GM18867 (cell line): ENCODE measurements around the gene MCC.

ENCODE experiments used
- ATAC-seq: cut with Tn5 transposase; IDR thresholded peaks from one replicate; pipeline ENCODE4 v1.9.1; 2021; ENCODE audit warnings: mild to moderate bottlenecking, moderate library complexity; ENCODE audit not compliant: unreplicated experiment

The MCC gene

DNA sequence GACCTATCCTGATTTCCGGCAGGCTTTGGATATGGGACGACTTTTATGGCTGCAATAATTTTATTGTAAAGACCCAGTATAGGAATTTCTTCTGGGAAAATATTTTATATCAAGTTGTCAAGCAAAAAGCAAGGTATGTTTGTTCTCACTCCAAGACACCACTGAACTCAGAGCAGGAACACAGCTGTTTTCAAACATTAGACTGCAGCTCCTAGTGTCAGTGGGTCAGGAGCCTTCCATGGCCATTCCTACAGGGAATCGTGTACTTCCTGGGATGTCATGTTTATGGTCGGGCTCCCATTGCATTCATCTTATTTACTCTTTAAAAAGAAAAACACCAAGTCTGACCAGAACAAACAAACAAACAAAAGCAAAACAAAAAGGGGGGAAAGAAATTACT is 278.8 kb downstream of the MCC start:
- ATAC-seq: no peak

DNA sequence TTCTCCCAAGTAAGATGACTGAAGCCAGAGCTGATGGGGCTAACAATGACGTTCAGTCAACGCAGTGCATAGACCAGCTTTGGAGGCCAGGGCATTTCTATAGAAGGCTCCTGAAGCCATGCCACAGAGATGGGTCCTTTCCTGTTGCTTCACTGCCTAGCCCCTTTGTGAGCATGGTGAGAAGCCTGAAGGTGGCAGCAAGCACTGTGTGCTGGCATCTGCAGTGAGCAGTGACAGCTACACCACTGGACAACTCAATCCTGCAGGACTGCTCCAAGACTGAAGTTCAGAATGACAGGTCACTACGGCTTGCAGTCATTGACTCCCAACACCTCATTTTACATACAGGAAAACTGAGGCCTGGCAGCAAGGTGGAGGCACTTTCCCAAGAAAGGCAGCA is 282.4 kb downstream of the MCC start:
- ATAC-seq: no peak

DNA sequence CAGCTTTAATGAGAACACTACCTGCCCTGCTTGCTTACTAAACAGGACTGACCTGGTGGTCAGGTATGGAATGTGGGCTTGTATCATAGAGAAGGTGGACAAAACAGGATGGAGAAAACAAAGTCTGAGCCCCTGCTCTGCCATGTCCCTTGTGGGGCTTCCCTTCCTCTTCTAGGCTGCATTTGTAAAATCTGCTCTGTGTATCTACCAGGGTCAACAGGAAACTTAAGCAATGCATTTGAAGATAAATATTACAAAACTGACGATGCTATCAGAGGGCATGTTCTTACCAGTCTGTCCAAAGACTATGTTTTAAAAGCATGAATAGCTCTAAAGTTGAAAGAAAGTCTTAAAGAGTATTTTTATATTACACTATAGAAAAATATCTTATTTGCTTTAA is 282.9 kb downstream of the MCC start:
- no peak for ATAC-seq

- no peak for ATAC-seq
Measured at GRCh38 chr5:113204525-113205161, 283.6 kb downstream of the MCC start.

GRCh38 chr5:113203916-113204315 is 284.3 kb downstream of the MCC start:
- no peak for ATAC-seq

GRCh38 chr5:113202746-113203716 is 285.2 kb downstream of the MCC start:
- no peak for ATAC-seq

DNA sequence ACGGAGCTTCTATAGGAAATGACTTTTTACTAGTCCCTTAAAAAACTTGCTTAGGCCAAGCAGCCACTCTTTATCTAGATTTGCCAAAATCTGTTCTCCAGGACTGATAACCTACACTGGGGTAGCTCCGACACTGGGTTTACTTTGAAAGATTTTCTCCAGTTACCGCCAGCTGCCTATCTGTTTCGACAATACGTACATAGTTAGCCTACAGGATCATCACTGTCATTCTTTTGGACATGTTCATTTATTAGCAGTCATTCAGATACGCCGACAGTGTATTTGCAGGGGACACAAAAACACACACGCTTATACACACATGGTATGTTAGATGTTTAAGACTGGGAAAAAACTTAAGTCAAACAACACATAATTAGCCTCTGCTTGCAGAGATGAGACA is 286.0 kb downstream of the MCC start:
- ATAC-seq: no peak

DNA sequence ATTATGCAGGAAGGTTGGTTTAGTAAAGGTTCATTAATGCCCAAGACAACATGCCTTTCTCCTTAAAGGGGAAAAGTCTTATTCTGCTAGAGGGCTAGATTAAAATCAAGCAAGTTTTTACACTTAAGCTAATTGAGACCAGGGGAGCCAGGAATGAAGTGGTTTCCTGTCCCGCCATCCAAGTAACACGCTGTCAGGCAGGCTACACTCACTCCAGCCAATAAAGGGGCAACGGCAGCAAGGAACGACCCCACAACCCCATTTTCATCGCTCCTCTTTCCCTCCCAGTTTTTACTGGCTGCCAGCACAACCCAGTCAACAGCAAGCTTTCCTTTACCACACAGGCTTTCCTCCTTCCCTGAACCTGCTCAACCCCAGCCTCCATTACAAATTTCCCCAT is 286.5 kb downstream of the MCC start:
- no peak for ATAC-seq

DNA sequence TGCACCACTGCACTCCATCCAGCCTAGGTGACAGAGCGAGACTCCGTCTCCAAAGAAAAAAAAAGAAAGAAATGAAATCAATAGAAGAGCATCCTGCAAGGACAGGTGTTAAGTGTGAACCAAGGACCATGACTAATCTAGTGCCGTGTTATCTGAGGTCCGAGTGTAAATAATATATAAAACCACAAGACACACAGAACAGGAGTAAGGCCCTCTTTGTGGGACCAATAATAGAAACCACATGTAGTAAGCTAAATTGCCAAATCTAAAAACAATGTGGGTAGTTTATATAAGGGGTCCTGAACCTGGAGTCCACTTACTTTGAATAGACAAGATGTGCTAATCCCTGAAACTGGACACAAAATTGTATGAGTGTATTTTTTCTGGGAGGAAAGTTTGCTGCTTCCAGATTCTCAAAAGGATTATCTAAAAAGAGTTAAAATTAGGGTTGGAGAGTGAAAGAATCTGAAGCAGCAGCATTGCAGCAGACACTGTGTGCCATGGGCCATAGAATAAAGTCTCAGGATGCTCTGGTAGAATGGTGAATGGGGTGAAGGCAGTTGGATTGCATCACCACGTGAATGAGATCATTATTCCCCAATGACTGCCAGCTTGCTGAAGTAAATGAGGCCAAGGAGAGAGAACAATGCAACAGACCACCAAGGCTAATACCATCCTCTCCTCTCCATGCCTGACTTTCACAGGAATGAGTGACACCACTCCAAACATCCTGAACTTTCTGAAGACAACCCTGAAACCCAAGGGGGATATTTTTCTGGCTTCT is 288.9 kb downstream of the MCC start:
- ATAC-seq: no peak

GRCh38 chr5:113197456-113198200 is 290.6 kb downstream of the MCC start:
- ATAC-seq: no peak

DNA sequence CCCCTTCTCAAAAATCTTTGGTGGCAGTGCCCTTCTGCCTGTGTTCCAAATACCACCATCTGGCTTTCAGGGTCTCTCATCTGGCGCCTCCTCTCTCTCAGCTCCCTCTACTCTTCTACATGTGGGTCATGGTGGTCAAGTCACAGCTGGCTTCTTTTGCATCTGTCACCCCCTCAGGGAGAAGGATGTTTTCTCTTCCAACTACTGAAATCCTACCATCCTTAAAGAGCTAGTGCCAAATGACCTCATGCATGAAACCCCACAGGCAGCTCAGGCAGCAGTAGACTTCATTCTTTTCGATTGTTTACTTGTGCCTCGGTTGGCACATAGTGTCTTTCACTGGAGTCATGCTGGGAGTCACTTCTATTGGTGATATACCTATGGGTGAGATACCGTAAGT is 292.5 kb downstream of the MCC start:
- ATAC-seq: no peak

- ATAC-seq: no peak
Measured at GRCh38 chr5:113195251-113195650, 293.0 kb downstream of the MCC start.

DNA sequence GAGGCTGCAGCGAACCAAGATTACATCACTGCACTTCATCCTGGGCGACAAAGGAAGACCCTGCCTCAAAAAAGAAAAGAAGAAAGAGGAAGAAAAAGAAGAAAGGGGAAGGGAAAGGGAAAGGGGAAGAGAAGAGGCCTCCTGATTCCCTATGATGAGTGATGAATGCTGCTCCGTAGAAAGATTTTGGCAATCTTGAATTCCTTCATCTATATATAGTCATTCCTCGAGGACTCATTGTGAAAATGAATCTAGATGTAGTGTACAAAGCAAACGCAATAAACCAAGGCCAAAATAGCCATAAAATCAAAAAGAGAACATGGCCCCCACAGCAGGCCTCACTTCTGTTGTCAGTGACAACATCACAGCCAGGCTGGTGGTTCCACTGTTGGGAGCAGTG is 293.7 kb downstream of the MCC start:
- no peak for ATAC-seq

GRCh38 chr5:113194125-113194524 is 294.1 kb downstream of the MCC start:
- no peak for ATAC-seq

- no peak for ATAC-seq
Measured at GRCh38 chr5:113193311-113193978, 294.8 kb downstream of the MCC start.

DNA sequence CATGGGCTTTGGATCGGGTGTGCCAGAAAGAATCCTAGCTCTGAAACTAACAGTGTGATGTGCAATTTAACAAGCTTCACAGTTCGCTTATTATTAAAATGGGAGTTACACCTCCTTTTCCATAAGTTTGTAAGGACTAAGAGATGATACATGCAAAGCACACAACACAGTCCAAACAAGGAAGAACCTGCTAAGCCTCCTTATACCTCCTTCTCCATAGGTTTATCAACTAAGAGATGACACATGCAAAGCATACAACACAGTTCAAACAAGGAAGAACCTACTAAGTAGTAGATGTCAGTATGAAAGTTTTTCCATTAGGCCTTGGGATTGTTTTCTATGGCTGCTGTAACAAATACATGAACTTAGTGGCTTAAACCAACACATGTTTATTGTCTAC is 295.7 kb downstream of the MCC start:
- no peak for ATAC-seq

DNA sequence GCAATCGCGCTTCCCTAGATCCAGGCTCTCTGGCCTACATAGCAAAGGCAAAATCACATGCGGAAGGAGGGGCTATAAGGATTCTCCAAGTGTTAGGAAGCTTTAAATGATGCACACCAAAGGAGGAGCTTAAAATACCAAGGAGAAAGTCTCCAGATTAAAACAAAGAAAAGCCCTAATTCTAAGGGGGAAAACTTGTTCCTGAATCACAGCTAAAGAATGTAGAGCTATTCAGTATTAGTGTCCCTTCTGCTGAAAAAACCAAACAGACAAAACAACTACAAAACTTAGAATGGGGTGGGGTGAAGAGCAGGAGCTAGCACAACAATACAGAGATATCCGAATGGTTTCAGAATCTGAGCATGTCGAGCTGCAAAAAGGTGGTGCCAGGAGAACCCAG is 297.9 kb downstream of the MCC start:
- no peak for ATAC-seq

- ATAC-seq: no peak
Measured at GRCh38 chr5:113189291-113189690, 299.0 kb downstream of the MCC start.

- no peak for ATAC-seq
Measured at GRCh38 chr5:113188436-113188835, 299.8 kb downstream of the MCC start.

DNA sequence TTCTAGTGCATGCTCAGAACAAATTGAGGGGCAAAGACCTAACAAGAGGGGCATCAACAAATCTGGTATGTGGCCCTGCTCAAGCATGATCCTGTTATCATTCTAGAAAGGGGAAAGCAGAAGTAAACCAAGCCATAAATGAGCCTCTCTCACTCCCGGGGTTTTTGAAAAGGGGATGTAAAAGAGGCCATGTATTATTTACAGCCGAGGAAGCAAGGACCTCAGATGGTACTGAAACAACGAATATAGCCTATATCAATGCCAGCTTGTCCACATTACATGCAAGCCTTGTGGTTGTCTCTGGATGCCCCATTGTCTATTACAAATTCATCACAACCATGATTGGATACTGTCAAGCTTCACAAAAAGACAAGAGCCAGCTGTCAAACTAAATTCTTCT is 300.3 kb downstream of the MCC start:
- no peak for ATAC-seq
